Activated naive CD8-positive, alpha-beta T cell treated with anti-CD3 and anti-CD28 coated beads for 36 hours (primary cell): ENCODE results near the gene PHF13. TPM values are rescaled to one million over a fixed set of nuclear protein-coding genes. Genes with fewer than 3 reads are reported as not detected.

Experiments used
- total RNA-seq, 2 experiments: library from RNA; stranded (reverse); gene quantifications; one replicate each; pipeline ENCODE4 v1.2.3, GENCODE V29; 2021

PHF13 gene
- total RNA-seq, 2 experiments from 2014 or later: 10.9 to 11.7 TPM

Other genes with a start within 250 kb of the PHF13 start
- gene ACOT7, start 220.0 kb upstream of the PHF13 start, total RNA-seq: 10 to 100 TPM; 80.8 to 86.2 TPM
- not detected for gene HES2, start 193.8 kb upstream of the PHF13 start, total RNA-seq
- under 1 TPM; 0.39 to 0.44 TPM for gene ESPN, start 189.0 kb upstream of the PHF13 start, total RNA-seq
- gene TNFRSF25, start 147.6 kb upstream of the PHF13 start, total RNA-seq: 10 to 100 TPM; 64.7 to 67.8 TPM
- gene PLEKHG5, start 122.1 kb upstream of the PHF13 start, total RNA-seq: 1 to 10 TPM; 2.2 to 2.3 TPM
- gene NOL9, start 59.2 kb upstream of the PHF13 start, total RNA-seq: 10 to 100 TPM; 54.1 to 55.1 TPM
- not detected for gene TAS1R1, start 58.4 kb upstream of the PHF13 start, total RNA-seq
- gene ZBTB48, start 33.7 kb upstream of the PHF13 start, total RNA-seq: 10 to 100 TPM; 22.1 to 26.4 TPM
- gene KLHL21, start 10.9 kb upstream of the PHF13 start, total RNA-seq: 10 to 100 TPM; 31.2 TPM
- 10 to 100 TPM; 16.2 to 16.4 TPM for gene THAP3, start 11.1 kb downstream of the PHF13 start, total RNA-seq
- gene DNAJC11, start 88.1 kb downstream of the PHF13 start, total RNA-seq: 10 to 100 TPM; 77.6 to 83.0 TPM
- gene CAMTA1, start 171.7 kb downstream of the PHF13 start, total RNA-seq: 10 to 100 TPM; 70.4 to 71.4 TPM